GM12873 (cell line): ENCODE data around the gene FAM3D.

Source experiments
- CTCF ChIP-seq: IDR thresholded peaks from 2 replicates; pipeline ENCODE4 v1.5.1; 2012; ENCODE audit warnings: low read depth, mild to moderate bottlenecking, moderate library complexity, low read length, control low read depth; ENCODE audit not compliant: insufficient read depth; ENCODE audit errors: missing control alignments

FAM3D gene

DNA sequence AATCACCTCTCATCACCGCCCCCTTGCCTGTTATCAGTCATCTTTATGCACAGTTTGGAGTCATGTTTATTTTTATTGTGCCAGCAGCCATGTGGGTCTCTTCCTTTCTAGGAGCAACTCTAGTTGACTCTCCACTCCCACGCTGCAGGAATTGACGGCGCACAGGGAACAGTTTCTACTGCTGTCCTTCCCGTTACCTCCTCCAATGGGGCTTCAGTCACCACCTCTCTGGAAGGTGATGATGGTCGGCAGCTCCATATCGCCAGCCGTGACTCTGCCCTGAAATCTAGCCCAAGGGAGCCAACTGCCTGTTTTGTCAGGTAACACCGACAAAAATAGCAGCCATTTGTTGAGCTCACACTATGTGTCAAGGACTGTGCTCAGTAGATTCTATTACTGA is 53.7 kb downstream of the FAM3D start:
- no peak for TF ChIP-seq CTCF

DNA sequence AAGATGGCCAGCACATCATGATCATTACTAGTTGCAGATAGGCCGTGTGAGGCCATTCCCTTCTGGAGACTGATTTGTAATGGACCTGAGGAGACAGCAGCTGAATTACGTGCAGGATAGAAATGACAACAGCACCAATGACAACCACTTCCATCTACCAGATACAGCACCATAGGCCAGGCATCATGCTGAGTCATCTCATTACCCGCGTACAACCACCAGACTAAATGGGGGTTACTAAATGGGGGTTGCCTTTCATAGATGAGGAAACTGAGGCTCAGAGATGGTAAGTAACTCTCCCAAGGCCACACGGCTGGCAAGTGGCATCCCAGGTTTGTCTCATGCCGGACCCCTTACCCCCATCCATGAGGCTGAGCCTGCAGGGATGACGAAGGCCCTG is 56.6 kb downstream of the FAM3D start:
- TF ChIP-seq CTCF = no peak

- TF ChIP-seq CTCF = no peak
Measured at GRCh38 chr3:58608648-58609047, 57.9 kb downstream of the FAM3D start.

DNA sequence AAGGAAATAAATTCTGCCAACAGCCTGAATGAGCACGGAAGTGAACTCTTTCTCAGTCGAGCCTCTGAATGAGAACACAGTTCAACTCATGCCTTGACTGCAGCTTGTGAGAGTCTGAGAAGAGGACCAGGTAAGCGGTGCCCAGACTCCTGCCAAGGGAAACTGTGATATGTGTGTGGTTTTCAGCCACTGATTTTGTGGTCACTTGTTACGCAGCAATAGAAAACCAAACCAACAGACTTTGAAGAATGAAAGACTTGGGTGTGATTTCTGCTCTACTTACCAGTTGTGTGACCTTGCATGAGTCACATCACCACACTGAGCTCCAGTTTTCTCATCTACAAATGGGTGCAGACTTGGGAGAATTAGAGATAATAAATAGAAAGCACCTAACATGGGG is 58.8 kb downstream of the FAM3D start:
- no peak for TF ChIP-seq CTCF

DNA sequence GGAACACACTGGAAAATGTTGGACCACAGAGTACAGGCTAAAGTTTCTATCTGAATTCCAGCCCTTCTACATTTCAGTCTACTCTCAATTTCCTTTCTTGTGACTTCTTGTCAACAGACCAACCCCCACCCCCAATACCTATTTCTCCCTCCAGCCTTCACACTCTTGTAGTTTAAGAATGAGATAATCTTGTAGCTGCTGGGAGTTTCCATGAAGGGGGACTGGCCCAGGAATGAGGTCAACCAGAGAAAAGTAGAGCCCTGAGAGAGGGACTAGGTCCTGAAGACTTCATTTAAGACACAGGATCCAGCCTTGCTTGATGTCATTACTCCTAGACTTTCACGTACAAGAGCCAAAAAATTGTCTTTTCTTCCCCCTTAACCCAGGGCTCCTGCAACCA is 59.9 kb downstream of the FAM3D start:
- TF ChIP-seq CTCF = no peak

DNA sequence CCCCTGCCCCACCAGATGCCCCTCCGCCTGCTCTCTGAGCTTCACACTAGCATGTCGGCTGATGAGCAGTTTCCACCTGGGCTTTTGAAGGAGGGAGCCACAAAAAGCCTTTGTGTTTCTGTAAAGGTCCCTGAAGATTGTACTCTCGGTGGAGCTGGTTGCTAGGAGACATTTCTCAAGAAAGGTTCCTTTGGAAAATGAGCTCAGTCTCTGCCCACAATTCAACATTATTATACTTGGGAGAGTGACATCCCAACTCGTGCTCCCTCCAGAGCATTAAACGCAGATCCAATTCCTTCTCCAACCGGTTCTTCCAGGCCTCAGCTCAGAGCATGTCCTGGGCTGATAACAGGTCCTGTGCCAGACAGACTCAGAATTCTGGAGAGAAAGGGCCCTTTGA is 62.5 kb downstream of the FAM3D start:
- no peak for TF ChIP-seq CTCF

- no peak for TF ChIP-seq CTCF
Measured at GRCh38 chr3:58603606-58604005, 63.0 kb downstream of the FAM3D start.

DNA sequence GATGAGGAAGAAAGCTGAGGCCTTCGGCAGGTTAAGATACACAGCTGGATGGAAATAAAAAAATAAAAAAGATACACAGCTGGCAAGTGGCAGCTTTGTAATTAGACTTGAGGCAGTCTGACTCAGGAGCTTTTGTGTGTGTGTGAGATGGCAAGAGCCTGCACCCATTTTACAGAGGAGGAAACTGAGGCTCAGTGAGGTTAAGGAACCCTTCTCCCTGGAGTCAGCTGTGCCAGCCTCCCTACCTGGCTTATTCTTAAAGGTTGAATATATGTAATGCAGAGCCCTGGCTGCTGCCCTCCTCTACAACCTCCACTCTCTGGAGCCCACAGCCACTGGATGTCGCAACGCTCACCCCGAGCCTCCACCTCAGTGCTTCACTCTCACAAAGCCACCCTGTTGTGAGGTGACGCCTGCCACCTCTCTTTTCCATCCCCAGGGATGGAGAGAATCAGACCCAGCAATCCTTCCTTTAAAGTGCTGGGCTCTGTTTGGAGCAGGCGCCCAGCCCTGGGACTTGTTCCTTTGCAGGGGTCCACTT is 68.7 kb downstream of the FAM3D start:
- no peak for TF ChIP-seq CTCF
